ENCODE results near the gene ZMYND12.

The ZMYND12 gene

DNA sequence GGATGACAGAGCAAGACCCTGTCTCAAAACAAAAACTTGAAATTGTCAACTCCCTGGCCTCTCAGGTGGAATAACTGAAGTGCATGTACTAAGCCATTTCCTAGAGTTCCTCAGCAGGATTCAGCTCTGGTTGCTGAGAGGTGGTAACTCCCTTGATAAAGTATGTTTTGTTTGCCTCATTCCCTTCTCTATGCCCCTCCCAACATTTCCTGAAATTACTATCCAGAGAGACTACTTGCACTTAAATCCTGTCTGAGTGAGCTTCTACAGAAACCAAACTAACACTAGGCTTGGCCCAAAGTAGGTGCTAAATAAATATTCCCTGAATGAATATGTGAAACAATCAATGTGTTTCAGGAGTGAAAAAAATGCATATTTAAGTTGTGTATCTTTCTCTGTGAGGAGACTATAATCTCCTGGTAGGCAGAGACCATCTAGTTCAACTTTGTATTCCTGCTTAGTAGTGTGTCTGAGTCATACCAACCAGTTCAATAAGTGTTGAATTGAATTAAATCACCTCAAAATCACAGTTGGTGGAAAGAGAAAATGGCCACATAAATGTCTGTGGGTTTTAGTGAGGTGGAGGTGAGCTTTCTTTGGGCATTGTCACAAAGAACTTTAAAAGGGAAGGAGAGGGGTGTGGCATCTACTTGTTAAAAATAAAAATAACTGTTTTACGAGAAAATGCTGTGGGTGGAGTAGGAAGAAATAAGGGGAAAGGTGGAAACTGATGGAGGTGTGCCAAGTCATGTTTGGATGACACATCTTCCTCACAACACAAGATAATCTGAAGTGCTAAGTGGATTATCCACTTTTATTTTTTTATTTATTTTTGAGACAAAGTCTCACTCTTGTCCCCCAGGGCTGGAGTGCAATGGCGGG, 62.6 kb downstream of the ZMYND12 start:
- in situ Hi-C loops (cut with MboI; ENCODE audit: low sequenced_read_pairs): no loop called here

DNA sequence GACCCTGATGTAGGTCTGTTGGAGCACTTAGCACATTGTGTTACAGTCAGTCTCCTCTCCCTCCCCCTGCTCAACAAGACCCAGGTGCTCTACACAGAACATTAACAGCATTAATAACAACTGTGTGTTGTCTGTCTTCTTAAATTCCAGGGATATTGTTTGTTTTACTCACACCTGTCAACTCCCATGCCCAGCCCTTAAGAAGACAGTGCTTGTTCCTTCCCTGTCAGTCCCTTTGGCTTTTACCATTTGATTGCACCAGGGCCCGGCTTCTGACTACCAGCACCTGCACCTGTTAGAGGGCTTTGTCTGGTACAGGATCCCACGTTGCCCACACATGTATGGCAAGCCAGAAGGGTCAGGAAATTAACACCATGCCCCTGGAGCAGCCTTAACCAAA, 63.6 kb downstream of the ZMYND12 start:
- in situ Hi-C loops (cut with MboI; ENCODE audit: low sequenced_read_pairs): no loop called here

DNA sequence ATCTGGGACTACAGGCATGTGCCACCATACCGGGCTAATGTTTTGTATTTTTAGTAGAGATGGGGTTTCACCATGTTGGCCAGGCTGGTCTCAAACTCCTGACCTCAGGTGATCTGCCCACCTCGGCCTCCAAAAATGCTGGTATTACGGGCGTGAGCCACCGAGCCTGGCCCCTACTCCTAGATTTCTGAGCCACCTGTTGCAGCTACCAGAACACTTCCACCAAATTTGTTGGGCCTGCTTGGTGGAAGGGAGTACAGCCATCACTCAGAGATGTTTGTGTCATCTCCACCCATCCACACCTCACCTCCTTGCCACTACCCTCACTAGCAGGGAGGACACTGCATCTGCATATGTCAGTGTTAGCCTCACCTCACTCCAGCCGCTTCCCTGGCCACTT, 69.8 kb downstream of the ZMYND12 start:
- in situ Hi-C loops (cut with MboI; ENCODE audit: low sequenced_read_pairs): no loop called here

DNA sequence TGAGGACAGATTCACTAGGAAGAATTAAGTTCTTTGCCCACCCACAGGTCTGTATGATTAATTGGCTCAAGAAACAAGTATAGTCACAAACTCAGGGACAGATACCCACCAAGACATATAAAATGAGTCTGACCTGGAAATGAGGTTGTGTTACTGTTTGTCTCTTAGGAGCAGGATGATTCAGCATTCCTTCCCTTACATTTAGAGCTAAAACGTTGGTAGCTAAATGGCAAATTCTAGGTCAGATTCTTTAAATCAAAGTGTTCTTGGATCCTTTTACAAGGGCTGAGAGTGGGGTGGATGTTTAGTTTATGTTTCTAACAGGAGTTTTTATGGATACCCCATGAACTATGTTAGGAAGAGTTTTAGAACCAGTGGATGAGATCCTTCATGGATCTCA, 70.5 kb downstream of the ZMYND12 start:
- in situ Hi-C loops (cut with MboI; ENCODE audit: low sequenced_read_pairs): no loop called here

DNA sequence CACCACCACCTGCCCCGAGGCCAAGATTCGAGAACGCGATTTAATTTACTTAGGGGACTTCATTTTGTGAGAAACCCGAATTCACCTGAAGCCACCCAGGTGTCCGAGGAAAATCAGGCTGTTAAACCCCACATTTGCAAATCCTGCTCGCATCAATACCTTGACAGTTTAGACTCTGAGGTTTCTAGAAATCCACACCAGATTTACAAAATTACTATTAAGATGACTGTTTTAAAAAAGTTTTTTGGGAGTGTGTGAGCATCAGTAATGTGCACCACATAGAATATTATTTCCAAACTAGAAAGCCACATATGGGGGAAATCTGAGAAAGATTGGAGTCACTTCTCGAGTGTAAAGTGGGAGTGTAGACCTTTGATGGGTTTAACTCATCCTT, 74.5 kb downstream of the ZMYND12 start:
- in situ Hi-C loops (cut with MboI; ENCODE audit: low sequenced_read_pairs): no loop called here

DNA sequence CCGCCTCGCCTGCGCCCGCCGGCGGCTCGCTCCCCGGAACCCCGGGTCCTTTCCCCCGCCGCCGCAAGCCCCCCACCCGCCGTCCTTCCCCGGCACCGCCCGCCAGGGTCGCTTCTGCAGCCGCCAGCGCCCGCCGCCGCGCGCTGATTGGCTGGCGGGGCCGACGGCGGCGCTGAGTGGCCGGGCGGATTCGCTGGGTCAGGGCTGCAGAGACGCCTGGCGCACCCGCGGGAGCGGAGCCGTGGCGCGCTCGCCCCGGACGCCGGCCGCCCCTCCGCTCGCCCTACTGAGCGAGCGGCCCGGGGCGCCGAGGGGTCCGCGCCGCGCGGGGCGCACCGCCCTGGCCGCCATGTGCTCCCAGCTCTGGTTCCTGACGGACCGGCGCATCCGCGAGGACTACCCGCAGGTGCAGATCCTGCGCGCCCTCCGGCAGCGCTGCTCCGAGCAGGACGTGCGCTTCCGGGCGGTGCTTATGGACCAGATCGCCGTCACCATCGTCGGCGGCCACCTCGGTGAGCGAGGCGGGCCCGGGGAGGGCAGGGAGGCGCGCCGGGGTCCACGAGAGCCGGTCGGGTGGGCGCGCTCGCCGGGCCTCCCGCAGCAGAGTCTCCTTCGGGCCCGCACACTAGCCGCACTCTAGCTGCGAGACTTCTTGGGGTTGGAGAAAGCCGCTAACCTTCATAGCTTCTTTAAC, 75.1 kb downstream of the ZMYND12 start, which contains the start of gene RIMKLA:
TSS of gene RIMKLA (plus strand) at position 207 of the 694 bp plus-strand sequence. CDS start at position 350, 143 bp downstream.
- in situ Hi-C loops (cut with MboI; ENCODE audit: low sequenced_read_pairs): no loop called here
